Measurements from ENCODE around the gene ZNF26.
"Not testable (repeated sequence)": the region's sequence is repeated elsewhere in the genome, so short reads cannot be mapped to it uniquely, and the experiment has no call there.

Gene ZNF26, protein sequence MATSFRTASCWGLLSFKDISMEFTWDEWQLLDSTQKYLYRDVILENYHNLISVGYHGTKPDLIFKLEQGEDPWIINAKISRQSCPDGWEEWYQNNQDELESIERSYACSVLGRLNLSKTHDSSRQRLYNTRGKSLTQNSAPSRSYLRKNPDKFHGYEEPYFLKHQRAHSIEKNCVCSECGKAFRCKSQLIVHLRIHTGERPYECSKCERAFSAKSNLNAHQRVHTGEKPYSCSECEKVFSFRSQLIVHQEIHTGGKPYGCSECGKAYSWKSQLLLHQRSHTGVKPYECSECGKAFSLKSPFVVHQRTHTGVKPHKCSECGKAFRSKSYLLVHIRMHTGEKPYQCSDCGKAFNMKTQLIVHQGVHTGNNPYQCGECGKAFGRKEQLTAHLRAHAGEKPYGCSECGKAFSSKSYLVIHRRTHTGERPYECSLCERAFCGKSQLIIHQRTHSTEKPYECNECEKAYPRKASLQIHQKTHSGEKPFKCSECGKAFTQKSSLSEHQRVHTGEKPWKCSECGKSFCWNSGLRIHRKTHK

DNA sequence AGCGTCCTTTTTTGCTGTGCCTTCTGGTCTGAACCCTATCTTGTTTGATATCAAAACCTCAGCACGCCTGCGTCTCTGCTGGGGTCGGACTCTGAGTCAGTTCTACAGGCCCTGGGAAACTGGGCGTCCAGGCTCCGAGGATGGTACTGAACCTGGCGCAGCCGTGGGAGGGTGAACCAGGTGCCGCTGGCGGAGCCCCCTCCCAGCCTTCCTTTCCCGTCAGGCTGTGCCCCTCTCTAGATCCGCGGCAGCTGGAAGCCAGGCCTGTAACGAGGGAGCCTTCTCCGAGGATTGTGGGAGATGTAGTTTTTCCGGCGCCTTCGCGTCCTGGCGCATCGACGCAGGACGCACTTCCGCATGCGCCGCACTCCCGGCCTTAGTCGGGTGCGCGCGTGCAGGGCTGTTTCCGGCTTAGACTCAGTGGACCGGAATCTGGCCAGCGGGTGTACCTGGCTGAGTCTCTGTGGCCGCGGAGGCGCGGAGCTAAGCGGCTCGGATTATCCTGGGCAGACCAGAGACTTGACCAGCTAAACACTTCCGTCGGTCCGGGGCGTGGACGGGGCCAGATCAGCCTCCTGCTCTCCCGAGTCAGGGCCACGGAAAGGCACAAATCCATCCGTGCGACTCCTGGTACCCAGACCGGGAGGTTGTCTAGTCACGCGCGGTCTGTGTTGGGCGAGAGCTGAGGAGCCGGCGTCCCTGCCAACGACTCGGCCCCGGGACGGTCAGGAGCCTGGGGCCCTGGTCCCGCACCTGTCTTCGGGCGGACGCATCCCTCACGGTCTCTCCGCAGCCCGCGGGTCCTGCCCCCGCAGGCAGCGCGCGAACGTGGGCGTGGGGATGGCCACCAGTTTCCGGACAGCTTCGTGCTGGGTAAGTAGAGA, at the start of gene ZNF26:
Gene ZNF26 (plus strand): TSS at position 367 of the 884 bp plus-strand sequence. CDS start 474 bp downstream, at position 841.
- peak; percentile 69 to 75 for DNase-seq (ENCODE audit: low spot score in 2 of 2)
- H3K4me3 Mint-ChIP-seq: peak within 1 kb of the TSS; percentile 89
- peak within 1 kb of the TSS; percentile 91 for H3K27ac Mint-ChIP-seq (ENCODE audit: low read depth)
- H3K27me3 Mint-ChIP-seq: peaks cover 9% of the 10 kb centered on the region
- H3K4me1 Mint-ChIP-seq: peaks cover 47% of the 10 kb centered on the region
- peak; percentile 98 for ATAC-seq (replicated peaks; ENCODE audit: extremely low read depth, poor library complexity, severe bottlenecking)
- H3K9me3 Mint-ChIP-seq: peaks cover 5% of the 10 kb centered on the region
- peaks cover 11% of the 10 kb centered on the region for H3K36me3 Mint-ChIP-seq (ENCODE audit: insufficient read depth)

GRCh38 chr12:132936921-132937320, 49.2 kb upstream of the ZNF26 start:
- not testable (repeated sequence) for H3K4me1 Mint-ChIP-seq; DNase-seq (ENCODE audit: low spot score in 2 of 2); H3K4me3 Mint-ChIP-seq; ATAC-seq (replicated peaks; ENCODE audit: extremely low read depth, poor library complexity, severe bottlenecking); H3K36me3 Mint-ChIP-seq (ENCODE audit: insufficient read depth); H3K27me3 Mint-ChIP-seq; H3K27ac Mint-ChIP-seq (ENCODE audit: low read depth)
- peaks cover 14% of the 10 kb centered on the region for H3K9me3 Mint-ChIP-seq

GRCh38 chr12:132937476-132937875, 48.7 kb upstream of the ZNF26 start:
- Mint-ChIP-seq H3K4me3 (no peak overlapping the region), H3K36me3 (ENCODE audit: insufficient read depth) (no peaks in the 10 kb centered on the region), H3K9me3 (peaks cover 15% of the 10 kb centered on the region), H3K27me3 (no peaks in the 10 kb centered on the region), H3K27ac (ENCODE audit: low read depth) (no peak overlapping the region), H3K4me1 (no peaks in the 10 kb centered on the region)
- DNase-seq (ENCODE audit: low spot score in 2 of 2) (no peak), ATAC-seq (replicated peaks; ENCODE audit: extremely low read depth, poor library complexity, severe bottlenecking) (no peak)

- H3K36me3 Mint-ChIP-seq (ENCODE audit: insufficient read depth); H3K27me3 Mint-ChIP-seq; DNase-seq (ENCODE audit: low spot score in 2 of 2); H3K4me3 Mint-ChIP-seq; H3K27ac Mint-ChIP-seq (ENCODE audit: low read depth); H3K4me1 Mint-ChIP-seq; ATAC-seq (replicated peaks; ENCODE audit: extremely low read depth, poor library complexity, severe bottlenecking): not testable (repeated sequence)
- H3K9me3 Mint-ChIP-seq: peaks cover 15% of the 10 kb centered on the region
These were observed 47.4 kb upstream of the ZNF26 start for GRCh38 chr12:132938807-132939206.

DNA sequence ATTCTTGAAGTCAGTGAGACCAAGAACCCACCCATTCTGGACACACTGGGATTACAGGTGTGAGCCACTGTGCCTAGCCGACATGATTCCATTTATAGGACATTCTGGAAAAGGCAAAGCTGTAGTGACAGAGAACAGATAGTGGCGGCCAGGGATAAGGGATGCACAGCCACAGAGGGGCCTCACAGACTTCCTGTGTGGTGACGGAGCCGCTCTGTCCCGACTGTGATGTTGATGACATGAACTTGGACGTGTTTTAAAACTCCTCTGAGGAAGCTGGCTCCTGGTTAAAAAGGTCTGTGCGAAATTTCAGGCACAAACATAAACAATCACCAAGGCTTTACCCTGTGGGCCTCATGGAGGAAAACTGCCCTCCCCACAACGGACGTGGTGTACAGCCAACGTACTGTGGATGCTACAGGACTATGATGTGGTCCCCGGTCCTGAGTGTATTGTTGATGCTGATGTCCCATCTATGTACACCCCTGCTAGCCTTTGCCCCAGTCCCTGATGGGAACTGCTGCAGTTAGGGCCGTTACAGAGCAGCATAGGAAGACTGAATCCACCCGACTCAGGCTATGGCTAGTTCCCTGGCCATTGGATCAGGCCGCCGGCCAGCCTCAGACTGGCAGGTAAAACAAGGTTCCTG, 46.0 kb upstream of the ZNF26 start:
- no peak overlapping the region for H3K4me3 Mint-ChIP-seq
- H3K36me3 Mint-ChIP-seq (ENCODE audit: insufficient read depth): peaks cover 9% of the 10 kb centered on the region
- H3K9me3 Mint-ChIP-seq: peaks cover 7% of the 10 kb centered on the region
- no peak for DNase-seq (ENCODE audit: low spot score in 2 of 2)
- H3K27me3 Mint-ChIP-seq: no peaks in the 10 kb centered on the region
- no peaks in the 10 kb centered on the region for H3K4me1 Mint-ChIP-seq
- no peak overlapping the region for H3K27ac Mint-ChIP-seq (ENCODE audit: low read depth)
- ATAC-seq (replicated peaks; ENCODE audit: extremely low read depth, poor library complexity, severe bottlenecking): no peak

DNA sequence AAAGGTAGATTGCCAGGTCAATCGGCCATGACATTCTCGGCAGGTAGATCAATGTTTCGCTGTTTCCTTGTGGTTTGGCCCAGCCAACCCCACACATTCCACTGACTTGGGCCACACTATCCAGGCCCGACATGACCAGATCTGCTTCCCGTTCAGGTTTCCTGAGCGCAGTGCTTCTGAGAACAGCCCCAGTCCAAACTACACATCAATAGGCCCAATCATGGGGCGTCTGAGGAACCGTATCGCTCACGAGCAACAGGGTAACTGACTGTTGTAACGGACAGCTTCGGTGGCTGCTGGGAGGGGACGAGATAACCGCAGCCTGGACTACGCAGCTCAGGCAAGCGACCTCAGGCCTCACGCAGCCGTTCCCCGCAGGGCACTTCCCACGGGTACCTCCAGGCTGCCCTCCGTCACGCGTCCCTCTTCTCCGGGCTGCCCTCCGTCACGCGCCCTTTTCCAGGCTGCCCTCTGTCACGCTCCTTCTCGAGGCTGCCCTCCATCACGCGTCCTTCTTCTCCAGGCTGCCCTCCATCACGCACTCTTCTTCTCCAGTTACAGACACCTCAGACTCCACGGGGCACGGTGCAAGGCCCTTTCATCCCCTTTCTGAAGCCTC, 44.7 kb upstream of the ZNF26 start:
- Mint-ChIP-seq H3K36me3 (ENCODE audit: insufficient read depth) (peaks cover 11% of the 10 kb centered on the region), H3K4me3 (no peak overlapping the region), H3K4me1 (no peaks in the 10 kb centered on the region), H3K27ac (ENCODE audit: low read depth) (no peak overlapping the region), H3K9me3 (peaks cover 5% of the 10 kb centered on the region), H3K27me3 (no peaks in the 10 kb centered on the region)
- DNase-seq (ENCODE audit: low spot score in 2 of 2) (no peak), ATAC-seq (replicated peaks; ENCODE audit: extremely low read depth, poor library complexity, severe bottlenecking) (no peak)

DNA sequence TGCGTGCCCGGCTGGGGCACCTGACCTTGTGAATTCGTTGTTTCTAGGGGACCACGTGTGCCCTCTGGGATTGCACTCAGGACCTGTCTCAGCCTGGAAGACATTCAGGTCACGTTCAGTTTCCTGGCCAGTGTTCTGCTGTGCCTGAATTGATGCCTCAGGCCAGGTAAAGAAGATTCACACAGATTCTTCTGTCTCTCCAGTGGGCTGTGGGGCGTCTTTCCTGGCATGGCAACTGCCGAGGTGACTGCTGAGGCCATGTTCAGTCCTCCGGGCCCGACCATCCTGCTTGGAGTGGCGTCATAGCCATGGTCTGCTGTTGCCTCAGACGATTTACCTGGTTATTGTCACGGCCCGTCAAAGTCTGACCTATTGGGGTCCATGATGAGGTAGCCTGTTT, 43.6 kb upstream of the ZNF26 start:
- DNase-seq (ENCODE audit: low spot score in 2 of 2) (no peak), ATAC-seq (replicated peaks; ENCODE audit: extremely low read depth, poor library complexity, severe bottlenecking) (no peak)
- peaks cover 5% of the 10 kb centered on the region for H3K9me3 Mint-ChIP-seq
- H3K27ac Mint-ChIP-seq (ENCODE audit: low read depth): no peak overlapping the region
- H3K36me3 Mint-ChIP-seq (ENCODE audit: insufficient read depth): peaks cover 11% of the 10 kb centered on the region
- H3K4me1 Mint-ChIP-seq: no peaks in the 10 kb centered on the region
- H3K27me3 Mint-ChIP-seq: no peaks in the 10 kb centered on the region
- no peak overlapping the region for H3K4me3 Mint-ChIP-seq

DNA sequence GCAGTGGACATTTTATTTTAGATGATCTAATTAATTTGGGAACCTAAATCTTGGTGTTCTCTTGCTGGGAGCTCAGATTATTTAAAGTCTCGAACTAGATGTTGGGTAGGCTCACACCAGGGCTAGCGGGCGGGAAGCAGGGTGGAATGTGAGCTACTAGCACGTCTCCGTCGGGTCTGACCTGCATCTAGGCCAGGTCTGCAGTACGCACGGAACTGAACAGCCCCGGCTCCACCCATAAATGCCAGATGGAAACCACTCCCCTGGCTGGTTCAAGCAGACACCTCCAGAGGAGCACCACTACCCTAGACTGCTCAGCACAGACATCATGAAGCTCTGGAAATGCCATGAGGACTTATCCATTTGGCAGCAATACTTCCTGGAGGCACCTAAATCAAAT, 40.4 kb upstream of the ZNF26 start:
- Mint-ChIP-seq H3K4me3 (no peak overlapping the region), H3K9me3 (peaks cover 5% of the 10 kb centered on the region)
- ATAC-seq (replicated peaks; ENCODE audit: extremely low read depth, poor library complexity, severe bottlenecking): no peak

GRCh38 chr12:132946246-132946820, 39.8 kb upstream of the ZNF26 start:
- peaks cover 5% of the 10 kb centered on the region for H3K9me3 Mint-ChIP-seq
- H3K4me3 Mint-ChIP-seq: no peak overlapping the region
- DNase-seq (ENCODE audit: low spot score in 2 of 2) (no peak), ATAC-seq (replicated peaks; ENCODE audit: extremely low read depth, poor library complexity, severe bottlenecking) (no peak)
- no peaks in the 10 kb centered on the region for H3K27me3 Mint-ChIP-seq
- no peak overlapping the region for H3K27ac Mint-ChIP-seq (ENCODE audit: low read depth)
- H3K36me3 Mint-ChIP-seq (ENCODE audit: insufficient read depth): peaks cover 11% of the 10 kb centered on the region
- no peaks in the 10 kb centered on the region for H3K4me1 Mint-ChIP-seq

More for the DNA sequence above, 40.4 kb upstream of the ZNF26 start:
- Mint-ChIP-seq H3K4me1 (no peaks in the 10 kb centered on the region), H3K27ac (ENCODE audit: low read depth) (no peak overlapping the region), H3K27me3 (no peaks in the 10 kb centered on the region), H3K36me3 (ENCODE audit: insufficient read depth) (peaks cover 11% of the 10 kb centered on the region)
- no peak for DNase-seq (ENCODE audit: low spot score in 2 of 2)

DNA sequence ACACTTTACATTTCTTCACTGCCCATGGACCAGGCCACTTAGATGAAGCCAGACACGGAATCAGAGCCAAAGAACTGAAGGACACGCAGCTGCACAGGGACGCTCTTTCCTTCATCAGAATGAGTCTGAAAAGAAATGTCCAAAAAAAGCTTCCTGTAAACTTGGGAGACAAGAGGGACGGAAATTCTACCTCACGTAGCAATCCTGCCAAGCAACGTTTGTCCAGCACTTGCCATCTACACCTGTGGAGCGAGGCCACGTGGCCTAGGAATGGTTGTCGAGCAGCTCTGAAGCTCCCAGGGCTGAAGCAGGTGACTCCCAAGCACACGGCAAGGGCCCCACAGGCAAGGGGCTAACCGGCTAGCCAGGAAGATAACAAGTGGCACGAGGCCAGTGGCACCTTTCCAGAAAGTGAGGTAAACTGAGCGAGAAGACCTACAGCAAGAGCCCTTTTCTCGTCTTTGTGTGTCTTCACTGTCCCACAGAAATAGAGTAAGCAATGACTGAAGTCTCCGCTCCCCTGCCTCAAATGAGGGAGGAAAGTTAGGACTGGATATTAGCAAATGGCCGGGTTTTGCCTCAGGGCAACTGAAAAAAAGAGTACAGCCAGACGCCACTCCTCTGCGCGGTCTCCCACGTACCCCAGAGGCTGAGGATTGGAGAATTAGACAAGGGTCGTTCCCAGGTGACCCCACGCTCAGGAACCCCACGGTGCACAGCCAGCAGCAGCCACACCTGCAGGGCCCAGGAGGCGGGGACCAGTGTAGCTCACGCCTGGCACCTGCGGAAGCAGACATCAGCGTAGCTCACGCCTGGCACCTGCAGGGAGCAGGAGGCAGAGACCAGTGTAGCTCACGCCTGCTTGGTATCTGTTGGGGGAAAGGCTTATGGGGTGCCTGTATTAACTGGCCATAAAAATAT, 37.8 kb upstream of the ZNF26 start:
- ATAC-seq (replicated peaks; ENCODE audit: extremely low read depth, poor library complexity, severe bottlenecking): no peak
- H3K36me3 Mint-ChIP-seq (ENCODE audit: insufficient read depth): peaks cover 13% of the 10 kb centered on the region

More for the DNA sequence above, 37.8 kb upstream of the ZNF26 start:
- H3K4me1 Mint-ChIP-seq: peaks cover 5% of the 10 kb centered on the region
- no peaks in the 10 kb centered on the region for H3K27me3 Mint-ChIP-seq
- DNase-seq (ENCODE audit: low spot score in 2 of 2): no peak
- no peaks in the 10 kb centered on the region for H3K9me3 Mint-ChIP-seq
- H3K4me3 Mint-ChIP-seq: no peak overlapping the region
- H3K27ac Mint-ChIP-seq (ENCODE audit: low read depth): no peak overlapping the region
